Measurements from ENCODE around the gene PIGZ. TPM values are rescaled to one million over a fixed set of nuclear protein-coding genes. Genes with fewer than 3 reads are reported as not detected.

The PIGZ gene
- total RNA-seq, 4 donors from 2014 or later = 143 to 541 (median 233) TPM

DNA sequence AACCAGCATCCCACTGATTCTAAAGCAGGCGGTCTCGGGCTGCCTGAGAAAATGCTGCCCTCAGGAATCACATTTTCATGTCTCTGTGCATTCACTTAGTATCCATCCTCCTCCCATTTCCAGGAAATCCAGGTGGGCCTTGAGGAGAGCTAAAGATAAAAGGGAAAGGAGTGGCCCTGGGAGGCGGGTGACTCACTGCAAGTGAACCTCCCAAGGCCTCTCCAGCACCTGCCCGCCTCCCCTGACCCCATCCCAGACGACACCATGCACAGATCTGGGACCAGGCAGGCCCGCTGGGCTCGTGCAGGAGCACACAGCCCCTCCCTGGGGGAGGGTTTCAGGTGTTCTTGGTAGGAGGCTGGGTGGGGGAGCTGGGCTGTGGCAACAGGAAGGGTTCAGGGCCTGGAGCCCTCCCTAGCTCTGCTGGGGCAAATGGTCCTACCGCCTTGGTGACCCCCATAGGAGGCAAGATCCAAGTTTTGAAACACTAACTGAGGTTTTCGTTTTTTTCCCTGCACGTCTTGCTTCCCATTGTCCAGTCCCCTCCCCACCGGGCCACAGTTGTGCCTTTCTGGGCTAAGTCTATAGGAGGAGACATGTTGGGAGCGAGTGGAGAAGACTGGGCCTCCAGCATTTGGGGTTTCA, 38.8 kb upstream of the PIGZ start:
- no peak for TF ChIP-seq POLR2A (IDR thresholded peaks at IDR 0.05)
- TF ChIP-seq, protein P1, sequence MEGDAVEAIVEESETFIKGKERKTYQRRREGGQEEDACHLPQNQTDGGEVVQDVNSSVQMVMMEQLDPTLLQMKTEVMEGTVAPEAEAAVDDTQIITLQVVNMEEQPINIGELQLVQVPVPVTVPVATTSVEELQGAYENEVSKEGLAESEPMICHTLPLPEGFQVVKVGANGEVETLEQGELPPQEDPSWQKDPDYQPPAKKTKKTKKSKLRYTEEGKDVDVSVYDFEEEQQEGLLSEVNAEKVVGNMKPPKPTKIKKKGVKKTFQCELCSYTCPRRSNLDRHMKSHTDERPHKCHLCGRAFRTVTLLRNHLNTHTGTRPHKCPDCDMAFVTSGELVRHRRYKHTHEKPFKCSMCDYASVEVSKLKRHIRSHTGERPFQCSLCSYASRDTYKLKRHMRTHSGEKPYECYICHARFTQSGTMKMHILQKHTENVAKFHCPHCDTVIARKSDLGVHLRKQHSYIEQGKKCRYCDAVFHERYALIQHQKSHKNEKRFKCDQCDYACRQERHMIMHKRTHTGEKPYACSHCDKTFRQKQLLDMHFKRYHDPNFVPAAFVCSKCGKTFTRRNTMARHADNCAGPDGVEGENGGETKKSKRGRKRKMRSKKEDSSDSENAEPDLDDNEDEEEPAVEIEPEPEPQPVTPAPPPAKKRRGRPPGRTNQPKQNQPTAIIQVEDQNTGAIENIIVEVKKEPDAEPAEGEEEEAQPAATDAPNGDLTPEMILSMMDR (IDR thresholded peaks at IDR 0.05) = no peak
- no peak for TF ChIP-seq EP300 (IDR thresholded peaks at IDR 0.05; ENCODE audit: low read depth)
- no peak for TF ChIP-seq POLR2AphosphoS5 (IDR thresholded peaks at IDR 0.05)
- in situ Hi-C loops (cut with MboI; ENCODE audit: low pct_ligation_motif_present in 1 of 4, low pct_unique_long_range_greater_than_20kb in 1 of 4, low sequenced_read_pairs in 3 of 4) = no loop called here
- H3K27me3 ChIP-seq = no peaks in the 10 kb centered on the region
- H3K36me3 ChIP-seq = no peaks in the 10 kb centered on the region
- H3K4me1 ChIP-seq = peaks cover 0 to 11% (median 8%) of the 10 kb centered on the region in 4 donors
- no peaks in the 10 kb centered on the region for H3K9me3 ChIP-seq
- no peak for DNase-seq
- H3K27ac ChIP-seq = no peak overlapping the region
- intact Hi-C loops (cut with DNase I; ENCODE audit: low total_unique reads) = no loop called here
- no peak overlapping the region for H3K4me3 ChIP-seq
- WGBS, 2 donors (ENCODE audit: low coverage in 1 of 2) = 68 to 93% methylated on average over 3 to 12 of the region's 12 CpGs

DNA sequence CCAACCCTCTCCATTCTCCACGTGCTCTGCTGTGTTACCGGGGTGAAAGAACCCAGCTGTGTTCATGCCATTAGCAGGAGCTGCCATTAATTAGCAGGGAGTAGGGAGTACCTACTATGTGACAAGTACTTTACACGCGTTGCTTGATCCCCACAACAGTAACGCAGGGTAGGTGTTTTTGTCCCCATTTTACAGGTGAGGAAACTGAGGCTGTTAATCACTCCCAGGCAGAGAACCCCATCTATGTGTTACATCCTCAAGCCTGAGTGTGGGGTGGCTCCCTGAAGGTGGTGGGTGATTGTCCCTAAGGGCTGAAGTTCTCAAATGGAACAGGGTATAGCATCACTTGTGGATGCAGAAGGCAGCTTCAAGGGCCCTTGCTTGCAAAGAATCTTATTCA, 38.2 kb upstream of the PIGZ start:
- TF ChIP-seq EP300 (IDR thresholded peaks at IDR 0.05; ENCODE audit: low read depth) (no peak), POLR2A (IDR thresholded peaks at IDR 0.05) (no peak), POLR2AphosphoS5 (IDR thresholded peaks at IDR 0.05) (no peak)
- TF ChIP-seq, protein P1 (IDR thresholded peaks at IDR 0.05) = no peak
- Histone ChIP-seq H3K27me3 (no peaks in the 10 kb centered on the region), H3K36me3 (no peaks in the 10 kb centered on the region), H3K27ac (no peak overlapping the region), H3K4me1 (peaks cover 0 to 17% (median 9%) of the 10 kb centered on the region in 4 donors), H3K4me3 (no peak overlapping the region), H3K9me3 (no peaks in the 10 kb centered on the region)
- DNase-seq = no peak
- intact Hi-C loops (cut with DNase I; ENCODE audit: low total_unique reads) (no loop called here), in situ Hi-C loops (cut with MboI; ENCODE audit: low pct_ligation_motif_present in 1 of 4, low pct_unique_long_range_greater_than_20kb in 1 of 4, low sequenced_read_pairs in 3 of 4) (no loop called here)
- WGBS, 2 donors (ENCODE audit: low coverage in 1 of 2) = 91% methylated on average over 5 of the region's 5 CpGs; no CpG with 5 or more reads in 1 of the 2 donors

DNA sequence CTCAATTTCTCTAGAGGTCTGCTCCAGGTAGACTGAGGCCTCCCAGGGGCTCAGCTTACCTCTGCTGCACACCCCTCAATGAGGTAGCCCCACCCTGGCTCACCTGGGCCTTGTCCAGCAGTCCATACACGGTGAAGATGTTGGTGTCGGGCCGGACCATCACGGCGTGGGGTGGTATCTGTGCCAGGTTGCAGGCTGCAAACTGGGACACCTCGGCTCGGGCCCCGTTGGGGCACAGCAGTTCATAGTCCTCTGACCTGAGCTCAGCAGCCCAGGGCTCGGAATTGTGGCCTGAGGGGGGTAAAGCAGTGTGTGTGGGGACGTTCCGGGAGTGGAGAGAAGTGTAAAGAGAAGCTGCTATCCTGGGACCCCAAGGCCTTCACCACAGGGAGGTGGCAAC, 37.8 kb upstream of the PIGZ start:
- TF ChIP-seq, protein P1 (IDR thresholded peaks at IDR 0.05) = no peak
- TF ChIP-seq EP300 (IDR thresholded peaks at IDR 0.05; ENCODE audit: low read depth) (no peak), POLR2A (IDR thresholded peaks at IDR 0.05) (no peak), POLR2AphosphoS5 (IDR thresholded peaks at IDR 0.05) (no peak)
- in situ Hi-C loops (cut with MboI; ENCODE audit: low pct_ligation_motif_present in 1 of 4, low pct_unique_long_range_greater_than_20kb in 1 of 4, low sequenced_read_pairs in 3 of 4) (no loop called here), intact Hi-C loops (cut with DNase I; ENCODE audit: low total_unique reads) (no loop called here)
- 97% methylated on average over 10 of the region's 11 CpGs; no CpG with 5 or more reads in 1 of the 2 donors for WGBS, 2 donors (ENCODE audit: low coverage in 1 of 2)
- H3K27ac ChIP-seq = no peak overlapping the region
- DNase-seq = no peak
- H3K4me1 ChIP-seq = peaks cover 0 to 17% (median 9%) of the 10 kb centered on the region in 4 donors
- no peaks in the 10 kb centered on the region for H3K36me3 ChIP-seq
- no peaks in the 10 kb centered on the region for H3K27me3 ChIP-seq
- H3K9me3 ChIP-seq = no peaks in the 10 kb centered on the region
- no peak overlapping the region for H3K4me3 ChIP-seq

DNA sequence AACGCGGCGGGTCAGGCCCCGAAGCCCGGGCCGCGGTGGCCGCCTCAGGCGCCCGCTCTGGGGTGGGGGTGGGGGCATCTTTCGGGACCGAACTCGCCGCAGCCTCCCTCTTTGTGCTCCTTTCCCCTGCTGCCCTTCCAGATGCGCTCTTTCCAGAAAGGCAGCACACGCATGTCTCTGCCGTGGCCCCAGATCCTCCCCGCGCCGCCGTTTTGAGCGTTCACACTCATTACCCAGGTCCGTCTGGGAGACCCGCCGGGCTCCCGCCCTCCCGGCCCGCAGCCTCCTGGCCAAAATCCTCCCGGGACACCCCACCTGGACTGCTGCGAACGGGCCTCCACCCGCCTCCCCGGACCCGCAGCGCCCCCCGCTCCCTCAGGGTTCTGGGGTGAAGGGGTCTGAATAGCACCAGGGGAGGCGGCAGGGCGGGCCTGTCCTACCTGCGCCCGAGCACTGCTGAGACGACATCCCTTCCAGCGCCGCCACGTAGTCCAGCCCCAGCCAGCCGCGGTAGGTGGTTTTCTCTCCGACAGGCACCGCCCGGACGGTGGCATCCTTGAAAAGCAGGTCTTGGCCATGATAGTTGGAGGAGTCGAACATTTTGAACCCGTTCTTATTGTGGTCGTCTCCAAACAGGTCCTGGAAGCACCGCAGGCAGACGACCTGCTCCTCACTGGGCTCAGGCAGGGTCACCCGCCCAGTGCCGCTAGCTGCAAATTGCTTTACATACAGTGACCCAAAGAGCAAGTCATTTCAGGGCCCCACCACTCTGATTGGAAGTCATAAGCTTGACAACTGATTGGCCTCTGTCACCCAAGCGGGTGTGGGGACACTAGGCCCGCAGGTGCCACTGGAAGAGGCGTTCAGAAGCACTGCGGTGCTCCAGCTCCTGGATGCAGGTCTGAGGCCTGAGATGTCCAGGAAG, 35.1 kb upstream of the PIGZ start:
- Histone ChIP-seq H3K4me1 (peaks cover 0 to 17% (median 9%) of the 10 kb centered on the region in 4 donors), H3K27ac (peak overlapping the region; percentile 78 to 86 (median 80)), H3K4me3 (peak overlapping the region; percentile 43 to 55 (median 50)), H3K36me3 (no peaks in the 10 kb centered on the region), H3K27me3 (no peaks in the 10 kb centered on the region), H3K9me3 (no peaks in the 10 kb centered on the region)
- WGBS, 2 donors (ENCODE audit: low coverage in 1 of 2) = 22 to 80% methylated on average over 1 to 27 of the region's 61 CpGs
- DNase-seq = peak; percentile 52
- TF ChIP-seq POLR2AphosphoS5 (IDR thresholded peaks at IDR 0.05) (no peak), POLR2A (IDR thresholded peaks at IDR 0.05) (no peak), EP300 (IDR thresholded peaks at IDR 0.05; ENCODE audit: low read depth) (no peak)
- TF ChIP-seq, protein P1 (IDR thresholded peaks at IDR 0.05) = no peak
- in situ Hi-C loops (cut with MboI; ENCODE audit: low pct_ligation_motif_present in 1 of 4, low pct_unique_long_range_greater_than_20kb in 1 of 4, low sequenced_read_pairs in 3 of 4) (no loop called here), intact Hi-C loops (cut with DNase I; ENCODE audit: low total_unique reads) (no loop called here)
